Kidney capillary endothelial cell (primary cell): Measurements from ENCODE around the gene AKAP13.
"Not testable (repeated sequence)": the region's sequence is repeated elsewhere in the genome, so short reads cannot be mapped to it uniquely, and the experiment has no call there.

Source experiments
- DNase-seq: peaks from one replicate; pipeline ENCODE4 v3.0.0-alpha.2; 2018; ENCODE audit warnings: low spot score

The AKAP13 gene

DNA sequence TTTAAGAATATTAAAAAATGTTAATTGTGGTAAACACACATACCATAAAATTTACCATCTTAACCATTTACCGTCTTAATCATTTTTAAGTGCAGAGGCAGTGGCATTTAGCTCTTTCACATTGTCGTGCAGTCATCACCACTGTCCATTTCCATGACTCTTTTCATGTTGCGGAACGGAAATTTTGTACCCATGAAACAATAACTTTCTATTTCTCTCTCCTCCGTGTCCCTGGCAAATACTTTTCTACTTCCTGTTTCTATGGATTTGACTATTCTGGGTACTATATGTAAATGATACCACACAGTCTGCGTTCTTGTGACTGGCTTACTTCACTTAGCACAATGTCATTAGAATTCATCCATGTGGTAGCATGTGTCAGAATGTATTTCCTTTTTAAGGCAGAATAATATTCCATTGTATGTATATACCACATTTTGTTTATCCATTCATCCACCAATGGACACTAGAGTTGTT is 27.9 kb downstream of the AKAP13 start:
- DNase-seq, result no peak

DNA sequence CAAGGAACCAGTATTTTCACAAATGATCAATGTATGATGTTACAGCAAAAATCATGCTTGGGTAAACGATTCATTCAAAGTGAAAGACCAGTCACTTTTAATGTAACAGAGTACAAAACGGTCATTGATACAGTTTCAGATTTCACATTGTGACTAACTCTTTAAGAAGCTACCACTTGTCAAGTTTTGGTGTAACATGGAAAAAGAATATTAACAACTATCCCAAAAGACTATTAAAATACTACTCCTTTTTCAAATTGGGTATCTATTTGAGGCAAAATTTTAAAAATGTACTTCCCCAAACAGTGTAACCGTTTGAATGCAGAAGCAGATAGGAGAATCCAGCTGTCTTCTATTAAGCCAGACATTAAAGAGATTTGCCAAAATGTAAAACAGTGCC is 31.7 kb downstream of the AKAP13 start:
- no peak for DNase-seq

DNA sequence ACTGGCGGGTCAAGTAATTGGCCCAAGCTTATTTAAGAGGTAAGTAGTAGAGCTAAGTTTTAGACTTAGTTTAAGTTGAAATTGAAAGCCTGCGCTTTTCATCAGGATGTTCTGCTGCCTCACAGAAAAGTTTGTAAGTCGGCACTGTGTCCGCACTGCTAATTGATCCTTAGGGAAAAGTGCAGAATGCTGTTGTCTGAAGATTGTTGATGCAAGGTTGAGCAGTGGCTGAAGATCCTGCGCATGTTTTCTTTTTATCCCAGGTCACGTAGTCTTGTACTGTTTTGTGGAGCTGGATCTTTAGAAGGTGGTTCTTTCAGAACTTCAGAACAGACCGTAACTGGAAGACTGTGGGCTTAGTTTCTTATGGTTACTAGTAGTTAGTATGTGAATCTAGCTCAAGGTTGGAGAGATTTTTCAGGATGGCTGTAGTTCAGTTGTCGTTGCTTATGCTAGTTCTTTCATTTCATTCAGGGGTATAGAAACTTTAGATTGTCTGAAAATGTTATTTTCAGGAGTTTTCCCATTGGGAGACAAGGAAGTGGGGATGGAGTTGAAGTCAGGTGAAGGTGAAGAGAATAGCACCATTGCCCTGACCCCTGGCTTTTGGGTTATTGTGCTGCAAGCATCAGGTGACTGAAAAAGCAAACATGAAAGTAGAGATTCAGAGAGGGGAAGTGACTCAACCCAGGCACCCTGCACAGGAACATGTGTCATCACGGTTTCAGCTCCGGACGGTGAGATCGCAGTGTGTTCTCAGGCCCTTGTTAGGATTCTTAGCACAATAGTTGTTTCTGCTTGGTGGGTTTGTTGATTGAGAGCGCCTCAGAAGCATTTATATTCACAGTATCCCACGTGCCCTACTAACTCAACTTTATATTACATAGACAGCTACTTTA is 32.8 kb downstream of the AKAP13 start:
- peak; percentile 93 for DNase-seq

DNA sequence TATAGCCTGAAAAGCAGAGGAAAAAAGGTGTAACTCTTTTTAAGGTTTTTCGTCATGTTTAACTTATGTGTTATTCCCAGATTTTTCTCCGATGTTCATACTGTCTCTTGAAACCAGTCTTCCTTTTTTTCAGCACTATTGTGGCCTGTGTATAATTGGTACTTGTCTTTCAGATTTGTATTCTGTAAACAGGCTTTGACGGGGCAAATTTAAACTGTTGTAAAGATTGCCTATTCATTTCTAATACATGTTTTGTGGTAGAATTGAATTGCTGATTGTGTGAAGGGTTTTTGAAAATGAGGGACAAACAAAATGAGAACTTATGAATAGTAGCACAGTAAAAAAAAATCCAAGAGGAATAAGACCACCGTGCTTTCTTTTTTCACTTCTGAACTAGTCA is 33.6 kb downstream of the AKAP13 start:
- DNase-seq, result no peak

DNA sequence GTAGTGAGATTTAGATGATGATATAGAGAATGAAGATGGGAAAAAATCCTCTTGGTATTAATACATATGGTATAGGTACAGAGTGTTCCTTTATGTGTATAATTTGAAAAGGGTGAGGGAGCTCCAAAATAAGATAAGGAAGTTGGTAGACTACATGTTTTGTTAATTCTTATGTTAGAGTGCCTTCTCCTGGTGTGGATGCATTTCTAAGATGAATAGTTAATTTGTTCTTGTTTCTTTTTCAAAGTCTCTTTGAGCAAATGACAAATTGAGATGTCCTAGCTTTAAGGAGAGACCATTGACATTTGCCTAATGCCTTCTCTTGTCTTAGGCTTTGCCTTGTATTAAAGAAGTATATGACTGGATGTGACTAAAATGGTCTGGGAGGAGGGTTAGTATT is 34.1 kb downstream of the AKAP13 start:
- DNase-seq, result no peak

DNA sequence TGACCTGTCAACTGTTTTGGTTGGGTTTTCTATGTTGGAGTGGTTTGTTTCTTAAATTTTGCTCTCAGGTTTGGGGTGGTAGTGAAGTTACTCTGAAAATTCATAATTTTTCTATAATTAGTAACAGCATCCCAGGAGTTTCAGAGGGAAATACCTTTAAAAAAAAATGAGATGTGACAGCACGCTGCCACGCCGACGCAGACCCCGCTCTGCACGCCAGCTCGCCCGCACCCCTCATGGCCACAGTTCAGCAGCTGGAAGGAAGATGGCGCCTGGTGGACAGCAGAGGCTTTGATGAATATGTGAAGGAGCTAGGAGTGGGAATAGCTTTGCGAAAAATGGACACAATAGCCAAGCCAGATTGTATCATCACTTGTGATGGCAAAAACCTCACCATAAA is 34.6 kb downstream of the AKAP13 start:
- no peak for DNase-seq

DNA sequence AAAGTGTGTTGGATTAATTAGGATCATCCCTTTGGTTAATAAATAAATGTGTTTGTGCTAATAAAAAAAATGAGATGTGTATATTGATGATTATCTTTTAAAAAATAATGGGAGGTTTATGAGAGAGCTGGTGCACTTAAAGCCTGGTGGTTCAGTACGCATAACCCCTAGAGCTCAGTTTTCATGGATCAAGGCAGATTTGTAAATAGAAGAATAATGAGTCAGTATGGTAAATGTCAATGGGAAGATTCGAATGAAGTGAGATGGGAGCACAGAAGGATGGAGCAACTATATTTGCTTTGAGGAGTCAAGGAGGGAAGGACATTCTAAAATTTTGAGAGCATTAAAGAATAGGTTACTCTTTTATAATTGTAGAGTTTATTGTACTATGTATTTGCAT is 35.4 kb downstream of the AKAP13 start:
- no peak for DNase-seq

DNA sequence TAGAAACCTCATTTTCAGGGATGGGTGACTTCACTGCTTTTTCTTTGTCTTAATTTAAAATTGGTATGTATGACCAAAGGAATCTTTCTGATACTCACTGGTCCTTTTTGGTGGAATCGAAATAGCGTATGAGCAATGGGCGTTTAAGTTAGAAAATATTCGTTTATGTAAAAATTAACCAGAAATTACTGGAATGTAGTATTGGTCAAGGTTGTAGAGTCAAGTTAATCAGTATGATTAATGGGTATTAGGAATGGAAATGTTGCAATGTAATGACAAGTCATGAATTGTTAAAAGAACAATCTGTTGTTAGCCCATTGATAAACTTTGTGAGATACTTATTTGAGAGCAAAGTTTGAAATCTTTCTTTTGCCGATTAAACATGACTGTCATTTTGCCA is 36.9 kb downstream of the AKAP13 start:
- no peak for DNase-seq

DNA sequence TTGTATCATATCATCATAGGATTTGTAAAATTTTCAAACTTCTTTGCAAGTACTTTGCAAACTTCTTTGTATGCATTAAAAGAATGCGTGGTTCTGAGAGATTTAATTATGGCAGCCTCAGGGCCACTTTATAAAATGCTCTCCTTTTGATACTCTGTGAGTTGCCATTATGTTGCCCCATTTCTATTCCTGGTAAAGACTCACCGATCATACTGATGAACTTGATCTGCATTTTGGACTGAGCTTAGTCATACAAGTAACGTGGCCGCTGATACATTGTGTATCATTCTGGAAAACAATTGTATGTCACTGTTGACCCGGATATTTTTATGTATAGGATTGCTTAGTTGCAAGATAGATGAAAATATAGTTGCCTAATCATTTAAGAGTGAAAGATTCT is 38.8 kb downstream of the AKAP13 start:
- peak; percentile 26 for DNase-seq

DNA sequence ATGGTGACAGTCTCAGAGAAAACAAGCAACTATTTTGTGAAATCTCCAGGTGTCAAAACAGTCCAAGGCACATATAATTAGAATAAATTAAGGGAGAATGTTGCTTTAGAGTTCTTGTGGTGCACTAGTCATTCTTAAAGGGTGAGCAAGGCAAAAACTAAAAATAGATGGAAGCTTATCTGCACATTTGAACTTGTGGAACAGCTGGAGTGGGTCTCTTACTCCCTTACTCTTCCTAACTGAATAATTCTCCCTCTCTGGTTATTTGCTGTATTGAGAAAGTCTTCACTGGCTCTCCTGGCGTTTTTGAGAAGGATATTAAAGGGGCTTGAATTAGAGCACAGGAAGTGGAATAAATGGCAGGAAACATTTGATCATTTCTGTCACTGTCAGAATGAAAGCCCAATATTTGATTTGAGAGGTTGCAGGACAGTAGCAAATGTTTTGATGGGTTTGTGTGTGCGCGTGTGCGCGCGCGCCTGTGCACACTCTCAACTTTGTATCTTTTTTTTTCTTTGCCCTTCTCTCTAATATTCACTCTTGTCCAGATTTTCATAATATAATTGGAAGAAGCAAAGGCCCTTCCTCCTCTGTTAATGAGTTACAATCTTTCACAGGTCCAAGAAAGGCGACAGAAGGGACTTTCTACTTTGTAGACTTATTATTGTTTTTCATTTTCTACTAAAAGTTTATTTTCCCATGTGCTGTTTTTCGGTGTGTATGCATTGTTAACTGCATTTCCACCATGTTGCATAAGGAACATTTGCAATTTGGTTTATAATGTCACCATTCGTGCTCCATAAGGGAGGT is 40.9 kb downstream of the AKAP13 start:
- no peak for DNase-seq

DNA sequence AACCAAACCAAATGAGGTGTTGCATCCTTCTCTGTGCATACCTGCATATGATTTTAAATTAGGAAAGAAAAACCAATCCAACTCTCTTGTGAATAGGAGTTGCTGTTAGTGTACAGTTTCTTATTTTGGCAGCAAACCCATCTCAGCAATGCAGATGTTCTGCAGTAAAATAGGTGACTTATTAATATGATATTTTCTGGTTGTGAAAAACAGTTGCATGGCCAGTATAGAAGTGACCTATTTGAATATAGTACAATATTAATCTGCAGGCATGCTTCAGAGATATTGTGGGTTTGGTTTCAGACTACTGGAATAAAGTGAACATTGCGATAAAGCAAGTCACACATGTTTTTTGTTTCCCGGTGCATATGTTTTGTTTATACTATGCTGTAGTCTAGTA is 42.2 kb downstream of the AKAP13 start:
- no peak for DNase-seq

DNA sequence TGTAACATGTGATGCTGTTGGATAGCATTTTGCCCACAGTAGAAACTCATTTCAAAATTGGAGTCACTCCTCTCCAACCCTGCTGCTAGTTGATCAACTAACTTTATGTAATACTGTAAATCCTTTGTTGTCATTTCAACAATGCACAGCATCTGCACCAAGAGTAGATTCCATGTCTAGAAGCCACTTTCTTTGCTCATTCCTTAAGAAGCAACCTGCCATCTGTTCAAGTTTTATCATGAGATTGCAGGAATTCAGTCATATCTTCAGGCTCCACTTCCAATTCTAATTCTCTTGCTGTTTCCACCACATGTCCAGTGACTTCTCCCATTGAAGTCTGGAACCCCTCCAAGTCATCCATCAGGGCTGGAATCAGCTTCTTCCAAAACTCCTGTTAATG is 42.9 kb downstream of the AKAP13 start:
- no peak for DNase-seq

DNA sequence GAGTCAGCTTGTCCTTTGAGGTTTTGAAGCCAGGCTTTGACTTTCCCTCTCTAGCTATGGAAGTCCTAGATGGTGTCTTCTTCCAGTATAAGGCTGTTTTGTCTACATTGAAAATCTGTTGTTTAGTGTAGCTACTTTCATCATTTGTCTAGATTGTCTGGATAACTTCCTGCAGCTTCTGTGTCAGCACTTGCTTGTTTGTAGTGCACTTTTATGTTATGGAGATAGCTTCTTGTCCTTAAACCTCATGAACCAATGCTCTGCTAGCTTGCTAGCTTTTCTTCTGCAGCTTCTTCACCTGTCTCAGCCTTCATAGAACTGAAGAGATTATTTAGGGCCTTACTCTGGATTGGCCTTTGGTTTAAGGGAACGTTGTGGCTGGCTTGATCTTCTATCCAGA is 43.8 kb downstream of the AKAP13 start:
- DNase-seq, result no peak

DNA sequence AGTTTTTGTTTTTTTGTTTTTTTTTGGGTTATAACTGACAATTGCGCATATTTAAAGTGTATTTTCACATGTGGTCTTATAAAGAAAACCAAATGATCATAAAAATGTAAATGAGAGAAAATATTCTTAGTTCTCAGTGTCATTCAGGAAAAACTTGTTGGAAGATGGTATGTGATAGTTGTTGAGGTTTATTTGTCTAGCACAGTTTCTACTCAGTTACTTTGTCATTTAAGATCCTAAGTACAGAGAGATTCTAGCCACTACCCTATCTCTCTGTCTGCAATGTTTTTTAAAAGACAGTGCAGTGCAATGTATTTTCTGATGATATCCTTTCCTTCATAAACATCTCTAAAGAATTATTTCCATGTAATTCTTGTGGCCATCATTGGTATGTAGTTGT is 46.1 kb downstream of the AKAP13 start:
- DNase-seq, result no peak

DNA sequence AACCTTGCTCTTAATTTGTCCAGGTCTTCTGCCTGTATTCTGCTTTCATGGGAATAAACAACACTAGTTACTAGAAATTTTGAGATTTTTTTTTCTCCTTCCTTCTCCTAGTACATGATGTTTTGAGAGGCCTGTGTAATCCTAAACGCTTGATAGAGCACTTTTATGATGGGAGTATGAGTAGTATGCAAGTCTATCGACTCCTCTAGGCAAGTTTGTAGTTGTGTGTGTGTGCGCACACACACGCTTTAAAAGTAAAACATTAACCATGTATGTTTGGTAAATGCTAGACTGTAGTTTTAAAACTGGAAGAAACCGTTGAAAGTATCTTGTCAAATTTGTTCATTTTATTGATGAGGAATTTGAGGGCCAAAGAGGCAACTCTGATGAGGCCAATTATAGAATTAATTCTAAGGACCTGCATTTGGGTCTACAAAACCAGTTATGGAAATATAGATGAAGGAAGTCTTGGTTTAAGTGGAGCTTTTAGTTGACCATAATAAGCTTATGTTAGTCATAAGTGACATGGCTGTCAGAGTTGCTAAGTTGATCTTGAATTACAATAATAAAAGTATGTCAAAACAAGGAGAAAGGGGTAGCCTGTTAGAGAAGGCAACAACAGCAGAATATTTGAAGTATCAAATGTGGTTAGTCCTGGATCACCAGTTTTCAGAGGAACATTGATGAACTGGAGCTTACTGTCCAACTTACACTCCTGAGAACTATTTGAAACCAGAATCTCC is 47.1 kb downstream of the AKAP13 start:
- no peak for DNase-seq

DNA sequence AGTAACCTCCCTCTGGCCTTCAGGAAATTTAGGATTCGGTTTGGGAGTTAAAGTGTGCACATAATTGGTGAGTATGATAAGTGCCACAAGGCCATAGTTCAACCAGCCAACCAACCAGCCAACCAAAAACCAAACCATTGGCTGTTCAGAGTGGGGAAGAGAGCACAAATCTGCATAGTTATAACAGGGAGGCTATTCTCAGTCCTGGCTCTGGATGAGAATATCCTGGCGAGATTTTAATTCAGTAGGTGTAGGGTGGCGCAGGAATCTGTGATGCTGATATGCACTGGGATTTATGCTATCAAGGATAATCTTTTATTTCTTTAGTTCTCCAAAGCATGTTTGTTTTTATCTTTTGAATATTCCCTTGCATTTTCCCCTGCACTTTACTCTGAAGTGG is 49.1 kb downstream of the AKAP13 start:
- no peak for DNase-seq

DNA sequence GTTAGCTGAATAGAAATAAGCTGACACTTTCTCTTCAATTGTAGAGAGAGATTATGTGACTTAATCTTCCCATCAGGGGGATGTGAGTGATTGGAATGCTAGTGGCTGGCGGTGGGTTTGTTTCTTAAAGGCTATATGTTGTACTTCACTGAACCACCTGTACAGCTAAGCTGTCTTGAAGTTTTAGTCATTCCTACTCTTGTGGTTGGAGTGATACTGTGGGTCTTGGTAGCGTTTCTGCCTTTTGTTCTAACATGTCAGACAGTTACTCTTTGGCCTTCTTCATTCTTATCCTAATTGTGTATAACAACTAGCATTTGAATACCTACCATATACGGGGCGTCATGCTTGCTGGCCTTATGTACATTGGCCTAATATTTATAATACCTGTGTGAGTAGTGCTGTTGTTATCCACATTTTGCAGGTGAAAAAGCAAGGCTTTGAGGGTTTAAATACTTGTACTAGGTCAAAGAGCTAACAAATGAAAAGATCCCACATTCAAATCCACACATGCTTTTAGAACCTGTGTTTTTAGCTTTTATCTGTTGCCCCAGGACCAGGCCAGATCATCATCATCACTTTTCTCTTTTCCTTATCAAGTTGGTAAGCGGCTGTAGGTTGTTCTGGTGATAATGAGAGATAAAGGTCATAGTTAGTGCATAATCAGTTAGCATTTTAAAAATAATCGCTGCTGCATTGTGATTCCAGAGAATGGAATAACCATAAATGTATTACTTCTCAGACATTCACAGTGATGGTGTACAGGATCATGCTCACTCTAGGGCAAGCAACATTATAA is 50.2 kb downstream of the AKAP13 start:
- no peak for DNase-seq

DNA sequence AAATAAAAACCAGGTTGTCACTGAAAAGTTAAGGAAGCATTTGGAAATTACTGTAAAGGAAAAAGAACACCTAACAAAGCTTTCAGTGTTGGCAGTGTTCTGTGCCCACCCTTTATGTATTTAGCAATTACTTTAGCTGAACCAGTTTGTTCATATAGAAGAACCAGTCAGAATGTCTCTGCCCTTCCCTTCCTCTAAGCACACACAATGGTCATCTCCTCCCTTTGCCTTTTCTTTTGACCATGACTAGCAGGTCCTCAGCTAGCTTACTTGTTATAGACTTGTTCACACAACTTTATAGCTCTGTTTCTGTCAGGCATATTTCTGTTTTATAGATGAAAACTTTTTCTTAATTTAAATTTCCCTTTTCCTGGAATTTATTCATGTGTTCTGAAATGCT is 59.6 kb downstream of the AKAP13 start:
- no peak for DNase-seq

DNA sequence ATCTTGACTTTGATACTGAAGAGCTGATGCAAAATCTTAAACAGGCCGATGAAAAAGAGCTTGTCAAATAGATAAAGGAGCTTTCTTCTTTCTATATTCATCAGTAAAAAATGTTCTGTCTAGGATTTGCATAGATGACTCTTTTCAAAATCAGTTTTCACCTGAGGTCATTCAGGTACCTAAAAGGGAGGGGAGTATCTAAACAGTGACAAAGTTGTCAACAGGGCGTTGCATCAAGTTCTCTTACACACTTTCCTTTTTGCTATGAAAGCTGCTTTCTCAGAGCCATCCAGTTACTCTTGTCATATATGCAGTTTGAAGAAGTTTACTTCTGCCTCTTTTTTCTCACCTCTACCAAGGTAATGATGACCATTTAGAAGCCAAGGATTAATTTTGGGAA is 60.0 kb downstream of the AKAP13 start:
- no peak for DNase-seq

DNA sequence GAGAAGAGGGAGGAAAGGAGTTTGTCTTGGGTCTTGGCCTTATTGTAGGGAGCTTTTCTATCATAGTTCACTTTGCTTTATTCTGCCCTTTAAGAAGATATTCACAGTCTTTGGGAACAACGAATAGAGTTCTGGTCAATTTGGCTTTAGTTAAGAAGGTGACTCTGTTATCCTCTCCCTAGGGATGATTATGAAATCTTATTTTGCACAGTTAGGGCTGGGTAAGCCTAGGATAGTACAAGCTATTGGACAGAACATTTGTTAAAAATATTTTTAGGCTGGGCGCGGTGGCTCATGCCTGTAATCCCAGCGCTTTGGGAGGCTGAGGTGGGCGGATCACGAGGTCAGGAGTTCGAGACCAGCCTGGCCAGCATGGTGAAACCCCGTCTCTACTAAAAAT is 61.5 kb downstream of the AKAP13 start:
- not testable (repeated sequence) for DNase-seq

DNA sequence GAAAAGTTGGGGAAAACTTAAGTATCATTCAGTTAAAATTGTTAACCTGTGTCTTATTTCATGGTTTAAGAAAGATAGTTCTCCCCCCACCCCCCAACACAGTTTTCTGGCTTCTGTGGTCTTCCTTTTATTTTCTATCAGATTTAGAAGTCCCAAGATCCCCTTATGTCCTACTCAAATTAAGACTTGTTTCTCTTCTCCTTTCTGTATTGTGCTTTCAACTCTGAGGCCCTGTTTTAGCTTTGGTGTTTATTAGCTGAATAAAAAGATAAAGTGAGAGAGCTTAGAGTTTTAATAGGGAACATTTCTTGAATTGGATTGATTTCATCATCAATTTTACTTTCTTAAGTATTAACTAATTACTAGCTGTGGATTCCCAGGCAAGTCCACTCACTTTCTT is 62.6 kb downstream of the AKAP13 start:
- no peak for DNase-seq

DNA sequence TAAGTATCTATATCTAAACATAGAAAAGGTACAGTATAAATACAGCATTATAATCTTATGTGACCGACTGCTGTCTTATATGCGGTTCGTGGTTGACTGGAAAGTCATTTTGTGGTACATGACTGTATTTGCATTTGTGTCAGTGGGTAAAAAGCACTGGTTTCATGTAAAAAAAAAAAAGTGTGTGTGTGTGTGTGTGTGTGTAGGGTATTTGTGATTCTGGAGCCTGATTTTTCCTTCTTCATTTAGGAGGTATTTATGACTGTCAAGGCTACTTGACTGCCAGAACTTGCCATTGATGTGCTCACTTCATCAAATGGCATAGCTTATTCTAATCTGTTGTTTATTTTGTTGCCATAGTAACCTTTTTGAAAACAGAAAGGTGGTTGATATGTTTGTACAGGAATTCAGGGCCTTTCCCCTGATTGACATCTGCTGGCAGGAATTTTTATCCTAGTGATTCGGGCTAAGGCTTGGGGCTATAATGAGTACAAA is 63.2 kb downstream of the AKAP13 start:
- DNase-seq, result no peak
